HG03108 (cell line): ENCODE results near the gene RFX7.

ENCODE experiments used
- ATAC-seq: cut with Tn5 transposase; IDR thresholded peaks from one replicate; pipeline ENCODE4 v1.9.1; 2021; ENCODE audit warnings: moderate library complexity; ENCODE audit not compliant: unreplicated experiment

Gene RFX7

DNA sequence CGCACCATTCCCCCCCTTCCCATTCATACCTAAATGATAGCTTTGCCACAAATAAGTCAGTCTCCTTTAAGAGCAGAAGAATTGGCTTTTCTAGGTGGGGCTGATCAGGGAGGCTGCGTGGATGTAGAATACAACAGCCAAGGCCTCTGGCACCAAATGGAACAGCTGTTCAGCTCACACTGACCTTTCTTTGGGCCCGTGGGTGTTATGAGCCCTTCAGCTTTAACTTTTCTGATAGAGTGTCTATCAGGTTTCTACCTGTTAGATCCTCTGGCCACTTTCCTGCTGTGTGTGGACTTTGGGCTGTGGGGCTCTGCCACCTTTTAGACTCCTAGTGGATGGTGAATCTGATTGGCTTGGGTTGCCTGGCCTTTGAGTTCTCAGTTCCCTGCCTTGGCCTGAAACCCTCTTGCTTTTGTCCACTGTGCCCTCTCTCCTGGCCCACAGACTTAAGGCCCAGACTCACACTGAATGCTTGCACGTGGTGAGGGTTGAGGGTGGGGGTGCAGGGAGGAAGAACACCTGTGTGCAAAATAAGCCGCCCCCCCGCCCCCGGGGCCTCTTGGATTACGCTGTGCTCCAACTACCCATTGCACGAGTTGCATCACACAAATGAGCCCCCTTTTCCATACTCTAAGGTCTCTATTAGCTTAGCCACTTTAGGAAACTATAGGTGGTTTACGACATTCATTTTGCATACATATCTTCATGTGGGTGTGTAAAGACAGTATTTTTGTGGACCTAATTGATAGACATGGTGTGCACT, 1.3 kb upstream of the RFX7 start:
- ATAC-seq, result no peak

DNA sequence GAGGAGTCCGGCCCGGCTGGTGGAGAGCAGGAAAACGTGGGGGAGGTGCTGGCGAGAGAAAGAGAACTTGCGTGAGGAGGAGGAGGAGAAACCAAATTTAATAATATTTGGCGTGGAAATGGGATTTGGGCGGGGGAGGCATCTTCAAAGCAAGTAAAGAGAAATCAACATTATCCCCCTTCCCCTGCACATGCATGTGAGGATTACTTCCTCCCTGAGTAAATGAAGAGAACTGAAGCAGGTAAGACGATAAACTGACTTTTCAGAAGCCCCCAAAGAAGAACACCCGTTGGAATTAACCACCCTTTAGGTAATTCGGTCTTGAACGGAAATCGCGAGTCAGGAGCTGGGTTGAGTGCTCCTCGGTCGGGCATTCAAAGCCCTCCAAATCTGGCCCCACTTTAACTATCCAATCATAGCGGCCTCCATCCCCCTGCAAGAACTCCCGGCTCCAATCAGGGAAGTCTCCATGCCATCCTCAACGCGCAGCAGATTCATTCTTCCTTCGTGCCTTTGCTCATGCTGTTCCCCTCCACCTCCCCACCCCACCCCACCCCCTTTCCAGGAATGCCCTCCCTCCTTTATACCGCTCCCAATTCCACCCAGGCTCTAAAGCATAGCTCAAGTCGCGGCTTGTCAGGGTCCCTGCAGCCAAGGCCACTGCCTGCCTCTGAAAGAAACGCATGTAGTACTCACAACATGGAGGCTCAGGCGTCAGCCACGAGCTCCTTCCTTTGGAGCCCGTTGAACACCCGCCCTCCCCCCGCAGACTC, 545 bp upstream of the RFX7 start:
- no peak for ATAC-seq

DNA sequence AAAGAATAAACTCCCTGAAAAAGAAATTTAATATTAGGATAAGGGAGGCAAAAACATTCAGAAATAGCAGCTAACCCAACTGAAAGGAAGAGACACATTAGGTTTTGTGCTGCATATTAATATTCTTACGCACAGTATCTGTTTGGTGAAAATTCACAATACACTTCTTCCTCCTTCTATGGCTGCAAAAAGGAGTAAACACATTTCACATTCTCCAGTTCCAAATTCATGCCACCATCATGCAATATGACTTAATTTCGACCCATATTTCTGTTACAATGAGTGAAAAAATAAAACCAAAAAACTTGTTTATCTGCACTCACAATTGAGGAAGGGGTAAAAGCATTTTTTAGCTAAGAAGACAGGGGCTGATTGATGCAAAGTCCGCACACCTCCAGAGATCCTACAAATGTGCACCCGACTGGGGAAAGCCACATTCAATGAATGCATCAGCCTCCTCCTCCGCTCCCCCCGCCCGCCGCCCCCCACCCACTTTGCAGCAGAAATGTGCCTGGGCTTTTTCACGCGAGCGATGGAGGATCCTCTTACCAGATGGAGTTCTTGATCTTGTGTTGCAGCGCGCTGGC, 1.0 kb downstream of the RFX7 start:
- ATAC-seq, result no peak

DNA sequence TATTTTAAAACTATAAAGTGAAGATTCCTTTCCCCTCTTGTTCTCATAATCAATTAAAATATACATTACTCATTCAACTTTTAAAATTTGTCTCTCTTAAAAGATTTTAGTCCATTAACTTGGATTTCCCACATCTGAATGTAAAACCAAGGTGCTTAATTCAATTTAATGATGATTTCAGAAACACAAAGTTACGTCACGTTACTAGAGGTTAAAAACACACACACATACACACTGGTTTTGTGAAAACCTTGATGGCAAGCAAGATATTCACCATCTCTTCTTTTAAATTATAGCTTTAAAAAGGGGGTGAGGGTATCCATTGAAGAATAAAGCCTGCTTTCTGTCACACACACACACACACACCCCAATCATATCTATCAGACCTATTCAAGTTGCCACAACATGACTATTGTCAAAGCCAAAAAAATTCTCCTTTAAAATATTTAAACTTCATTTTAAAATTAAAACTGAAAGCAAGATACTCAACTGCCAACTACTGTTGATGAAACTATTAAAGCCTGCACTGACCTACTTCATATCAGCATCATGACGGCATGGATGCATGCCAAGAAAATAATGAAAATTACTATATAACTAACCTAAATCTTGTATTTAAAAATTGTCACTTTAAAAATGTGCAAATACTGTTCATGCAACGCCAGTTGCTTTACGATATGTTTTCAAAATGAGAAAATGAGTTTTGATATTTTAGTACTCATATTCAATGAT, 2.1 kb downstream of the RFX7 start:
- ATAC-seq, result no peak

DNA sequence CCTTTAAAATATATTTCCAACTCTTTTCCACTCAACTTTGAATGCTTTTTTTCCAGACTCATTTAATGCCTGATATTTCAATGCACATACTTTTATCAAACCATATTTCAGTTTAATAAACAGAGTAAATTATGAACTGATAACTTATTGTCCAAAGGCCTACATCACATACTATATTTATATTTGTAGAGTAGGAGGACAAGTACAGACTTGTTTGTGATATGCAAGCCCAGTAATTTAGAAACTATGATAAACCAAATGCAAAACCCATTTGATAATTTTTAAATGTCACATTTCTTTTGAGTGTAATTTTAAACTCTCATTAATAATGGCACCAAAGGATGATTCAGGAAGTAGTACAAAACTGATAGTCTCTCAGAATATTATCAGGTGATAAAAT, 3.3 kb downstream of the RFX7 start:
- no peak for ATAC-seq

GRCh38 chr15:56236197-56236596, 7.5 kb downstream of the RFX7 start:
- ATAC-seq, result no peak

- no peak for ATAC-seq
These were observed 8.9 kb downstream of the RFX7 start for GRCh38 chr15:56234804-56235203.

DNA sequence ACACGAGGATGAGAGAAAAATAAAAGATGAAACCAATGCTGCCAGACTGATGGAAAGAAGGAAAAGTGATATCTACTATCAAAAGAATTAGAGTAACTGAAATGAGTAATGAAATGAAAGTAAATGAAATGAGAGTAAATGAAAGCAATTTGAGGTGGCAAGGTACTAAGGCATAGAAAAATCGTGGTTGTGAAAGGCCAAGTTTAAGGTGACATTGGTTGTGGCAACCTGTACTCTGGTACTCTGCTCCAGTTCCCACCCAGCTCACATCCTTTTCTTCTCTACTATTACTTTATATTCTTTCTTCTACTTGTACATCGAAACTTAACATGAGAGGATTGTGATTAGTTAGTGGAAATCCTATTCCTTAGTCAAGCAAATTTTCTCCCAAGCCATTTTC, 10.1 kb downstream of the RFX7 start:
- no peak for ATAC-seq

DNA sequence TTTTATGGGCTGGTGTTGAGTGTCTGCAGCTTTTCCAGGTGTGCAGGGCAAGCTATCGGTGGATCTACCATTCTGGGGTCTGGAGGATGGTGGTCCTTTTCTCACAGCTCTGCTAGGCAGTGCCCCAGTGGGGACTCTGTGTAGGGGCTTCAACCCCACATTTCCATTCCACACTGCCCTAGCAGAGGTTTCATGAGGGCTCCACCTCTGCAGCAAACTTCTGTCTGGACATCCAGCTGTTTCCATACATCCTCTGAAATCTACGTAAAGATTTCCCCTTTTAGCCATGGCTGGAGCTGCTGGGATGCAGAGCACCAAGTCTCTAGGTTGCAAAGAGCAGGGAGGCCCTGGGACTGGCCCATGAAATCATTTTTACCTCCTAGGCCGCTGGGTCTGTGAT, 11.6 kb downstream of the RFX7 start:
- no peak for ATAC-seq

GRCh38 chr15:56228854-56229253, 14.8 kb downstream of the RFX7 start:
- no peak for ATAC-seq

DNA sequence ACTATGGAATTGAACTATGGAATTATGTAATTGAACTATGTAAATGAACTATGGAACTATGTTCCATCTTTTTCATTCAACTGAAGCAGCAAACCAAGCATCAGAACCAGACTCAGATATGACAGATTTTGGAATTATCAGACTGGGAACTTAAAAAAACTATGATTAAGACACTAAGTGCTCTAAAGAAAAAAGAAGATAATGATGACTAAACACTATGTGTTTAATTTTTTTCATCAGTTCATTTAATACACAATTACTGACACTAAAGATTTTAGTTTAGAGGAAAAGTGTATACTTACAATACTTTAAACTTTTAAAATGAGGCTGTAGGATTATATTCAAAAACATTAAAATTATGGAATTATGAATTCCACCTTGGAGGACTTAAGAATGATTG, 15.3 kb downstream of the RFX7 start:
- no peak for ATAC-seq

GRCh38 chr15:56227780-56228179, 15.9 kb downstream of the RFX7 start:
- no peak for ATAC-seq

DNA sequence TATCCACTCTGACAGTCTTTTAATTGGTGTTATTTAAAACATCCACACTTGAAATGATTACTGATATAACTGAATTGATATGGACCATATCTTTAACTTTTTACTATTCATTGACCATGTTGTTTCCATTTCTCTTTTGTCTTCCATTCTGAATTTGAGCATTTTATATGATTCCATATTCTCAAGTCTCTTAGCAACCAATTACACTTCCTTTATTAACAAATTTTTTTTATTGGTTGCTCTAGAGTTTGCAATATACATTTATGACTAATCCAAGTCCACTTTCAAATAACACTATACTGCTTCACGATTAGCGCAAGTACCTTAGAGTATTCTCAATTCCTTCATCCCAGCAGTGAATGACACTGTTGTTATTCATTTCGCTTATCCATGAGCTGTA, 16.4 kb downstream of the RFX7 start:
- no peak for ATAC-seq

- ATAC-seq, result no peak
These were observed 18.2 kb downstream of the RFX7 start for GRCh38 chr15:56225520-56225919.

- no peak for ATAC-seq
These were observed 21.4 kb downstream of the RFX7 start for GRCh38 chr15:56222302-56222701.

DNA sequence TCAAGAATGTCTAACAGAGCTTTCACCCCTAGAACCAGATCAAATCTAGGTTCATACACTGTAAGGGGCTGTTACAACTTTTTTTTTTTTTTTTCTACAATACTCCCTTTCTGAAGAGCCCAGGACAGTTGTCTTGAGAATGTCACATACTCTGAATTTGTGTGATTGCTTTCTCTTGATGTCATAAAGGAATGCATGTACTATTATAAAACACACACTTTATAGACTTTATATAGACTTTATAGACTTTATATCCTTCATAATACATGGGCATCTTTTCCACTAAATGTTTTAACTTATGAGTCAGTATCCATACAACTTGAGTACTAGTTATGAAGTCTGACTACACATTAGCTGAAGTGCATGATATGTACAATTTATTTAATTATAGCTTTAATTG, 26.3 kb downstream of the RFX7 start:
- ATAC-seq, result no peak

- ATAC-seq, result no peak
These were observed 27.9 kb downstream of the RFX7 start for GRCh38 chr15:56215769-56216168.

DNA sequence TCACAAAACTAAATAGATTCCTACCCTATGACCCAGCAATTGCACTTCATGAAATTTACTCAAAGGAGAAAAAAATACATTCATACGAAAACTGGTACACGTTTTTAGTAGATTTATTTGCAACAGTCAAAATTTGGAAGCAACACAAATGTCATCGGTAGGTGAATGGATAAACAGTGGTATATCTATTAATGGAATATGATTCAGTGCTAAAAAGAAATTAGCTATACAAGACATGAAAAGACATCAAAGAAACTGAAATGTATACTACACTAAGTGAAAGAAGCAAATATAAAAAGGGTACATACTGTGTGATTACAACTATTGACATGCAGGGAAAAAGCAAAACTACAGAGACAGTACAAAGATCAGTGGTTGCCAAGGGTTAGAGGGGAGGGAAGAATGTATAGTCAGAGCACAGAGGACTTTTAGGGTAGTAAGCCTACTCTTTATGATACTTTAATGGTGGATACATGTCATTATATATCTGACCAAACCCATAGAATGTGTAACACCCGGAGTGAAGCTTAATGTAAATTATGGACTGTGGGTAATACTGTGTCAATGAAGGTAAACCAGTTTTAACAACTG, 31.6 kb downstream of the RFX7 start:
- ATAC-seq, result no peak

GRCh38 chr15:56211064-56211463, 32.6 kb downstream of the RFX7 start:
- ATAC-seq, result no peak

DNA sequence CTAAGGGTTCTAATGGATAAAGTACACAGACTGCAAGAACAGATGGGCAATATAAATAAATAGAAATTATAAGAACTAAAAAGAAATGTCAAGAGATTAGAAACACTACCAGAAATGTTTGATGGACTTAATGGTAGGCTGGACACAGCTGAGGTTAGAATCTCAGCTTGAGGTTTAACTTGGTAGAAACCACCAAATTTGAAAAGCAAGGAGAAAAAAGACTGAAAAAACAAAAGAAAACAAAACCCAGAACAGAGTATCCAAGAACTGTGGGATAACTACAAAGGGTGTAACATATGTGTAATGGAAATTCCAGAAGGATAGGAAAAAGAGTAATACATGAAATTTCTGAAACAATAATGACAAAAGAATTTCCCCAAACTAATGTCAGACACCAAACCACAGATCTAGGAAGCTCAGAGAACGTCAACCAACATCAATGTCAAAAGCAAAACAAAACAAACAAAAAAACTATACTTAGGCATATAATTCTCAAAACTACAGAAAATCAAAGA, 35.0 kb downstream of the RFX7 start:
- no peak for ATAC-seq

GRCh38 chr15:56208185-56208584, 35.5 kb downstream of the RFX7 start:
- ATAC-seq, result no peak
